GM19035 (cell line): ENCODE measurements around the gene CMIP.
"Not testable (repeated sequence)": the region's sequence is repeated elsewhere in the genome, so short reads cannot be mapped to it uniquely, and the experiment has no call there.

Experiments used
- ATAC-seq: cut with Tn5 transposase; IDR thresholded peaks from one replicate; pipeline ENCODE4 v1.9.1; 2021; ENCODE audit not compliant: unreplicated experiment

The CMIP gene

GRCh38 chr16:81514568-81515258 lies 70.1 kb downstream of the CMIP start:
- ATAC-seq: no peak

DNA sequence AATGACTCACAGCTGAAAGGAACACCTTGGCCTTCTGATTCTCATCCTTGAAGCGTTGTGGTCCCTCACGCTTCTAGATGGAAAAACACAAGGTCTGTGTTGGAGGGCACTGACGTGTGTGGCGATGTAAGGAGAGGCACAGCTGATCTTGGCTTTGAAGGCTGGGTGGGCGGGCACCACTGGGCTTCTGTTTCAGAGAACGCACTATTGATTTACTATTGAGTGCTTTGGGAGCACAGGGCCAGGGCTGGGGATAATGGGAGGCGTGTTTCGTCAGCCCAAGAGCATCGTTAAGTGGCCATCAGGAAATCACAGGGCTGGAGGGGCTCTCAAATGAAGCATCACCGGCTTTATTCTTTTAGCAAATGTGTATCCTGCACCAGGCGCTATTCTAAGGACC lies 70.7 kb downstream of the CMIP start:
- ATAC-seq: no peak

DNA sequence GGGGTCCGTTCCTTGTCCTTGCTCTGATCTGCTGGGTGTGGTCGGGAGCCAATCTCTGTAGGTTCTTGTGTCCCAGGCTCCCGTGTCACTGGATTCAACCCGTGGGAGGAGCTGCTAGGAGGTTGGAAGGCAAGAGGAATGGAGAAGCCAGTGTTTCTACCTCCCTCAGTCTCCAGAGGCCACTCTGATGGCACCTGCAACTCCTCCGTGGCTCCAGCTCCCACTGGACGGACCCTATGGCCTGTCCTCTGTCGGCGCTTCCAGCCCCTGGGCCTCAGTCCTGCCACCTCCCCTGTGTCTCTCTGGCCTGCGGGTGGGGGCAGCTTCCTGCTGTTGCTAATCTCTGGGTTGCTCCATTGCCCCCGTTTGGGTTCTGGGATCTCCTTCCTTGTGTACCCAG lies 71.1 kb downstream of the CMIP start:
- no peak for ATAC-seq

GRCh38 chr16:81516478-81517149 lies 72.0 kb downstream of the CMIP start:
- no peak for ATAC-seq

DNA sequence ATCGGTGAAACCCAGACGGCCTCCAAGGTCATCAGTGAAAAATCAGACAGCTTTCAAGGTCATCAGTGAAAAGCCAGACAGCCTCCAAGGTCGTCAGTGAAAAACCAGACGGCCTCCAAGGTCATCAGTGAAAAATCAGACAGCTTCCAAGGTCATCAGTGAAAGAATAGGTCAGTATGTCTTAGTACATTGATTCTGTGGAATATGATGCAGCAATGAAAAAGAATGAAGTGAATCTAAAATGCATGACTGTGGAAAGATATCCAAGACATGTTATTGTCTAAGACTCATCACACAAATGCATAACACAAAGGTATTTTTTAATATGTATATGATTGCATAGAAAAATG lies 72.5 kb downstream of the CMIP start:
- ATAC-seq: no peak

GRCh38 chr16:81517629-81518438 lies 73.2 kb downstream of the CMIP start:
- ATAC-seq: no peak

- no peak for ATAC-seq
Measured at GRCh38 chr16:81518439-81518757, 73.8 kb downstream of the CMIP start.

GRCh38 chr16:81519301-81520150 lies 74.9 kb downstream of the CMIP start:
- ATAC-seq: no peak

GRCh38 chr16:81520151-81520470 lies 75.5 kb downstream of the CMIP start:
- no peak for ATAC-seq

- ATAC-seq: no peak
Measured at GRCh38 chr16:81520560-81521135, 76.0 kb downstream of the CMIP start.

DNA sequence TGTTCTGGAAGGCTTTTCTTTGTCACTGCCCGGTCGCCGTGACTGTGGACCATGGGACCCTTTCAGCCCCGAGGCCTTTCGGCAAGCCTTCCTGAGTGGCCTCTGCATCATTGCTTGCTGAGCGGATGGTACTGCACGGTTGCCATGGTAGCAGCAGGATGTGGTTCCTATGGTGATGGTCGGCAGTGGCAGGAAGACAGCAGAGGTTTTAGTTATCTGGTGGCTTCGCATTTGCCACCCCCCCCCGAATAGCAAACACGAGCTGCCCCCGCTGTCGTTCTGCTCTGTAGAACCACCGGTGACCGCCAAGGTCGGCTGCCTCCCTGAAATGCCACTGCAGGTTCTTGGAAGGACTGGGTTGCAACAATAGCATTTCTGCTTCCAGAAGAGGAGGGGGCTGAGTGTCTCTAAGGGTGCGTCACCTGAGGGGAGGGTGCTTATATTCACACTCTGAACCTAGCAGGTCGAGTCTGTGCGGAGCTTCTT lies 76.6 kb downstream of the CMIP start:
- peak; percentile 65 for ATAC-seq

- no peak for ATAC-seq
Measured at GRCh38 chr16:81522108-81522701, 77.6 kb downstream of the CMIP start.

DNA sequence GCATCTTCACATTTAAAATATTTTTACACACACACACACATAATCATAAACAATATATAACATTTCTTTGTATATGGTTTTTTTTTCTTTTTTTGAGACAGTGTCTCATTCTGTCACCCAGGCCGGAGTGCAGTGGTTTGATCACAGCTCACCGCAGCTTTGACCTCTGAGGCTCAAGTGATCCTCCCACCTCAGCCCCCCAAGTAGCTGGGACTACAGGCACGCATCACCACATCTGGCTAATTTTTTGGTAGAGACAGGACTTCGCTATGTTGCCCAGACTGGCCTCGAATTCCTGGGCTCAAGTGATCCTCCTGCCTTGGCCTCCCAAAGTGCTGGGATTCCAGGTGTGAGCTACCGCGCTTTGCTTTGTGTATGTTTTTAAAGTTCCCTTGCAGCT lies 78.2 kb downstream of the CMIP start:
- ATAC-seq: not testable (repeated sequence)

- no peak for ATAC-seq
Measured at GRCh38 chr16:81523387-81524115, 78.9 kb downstream of the CMIP start.

GRCh38 chr16:81524382-81524781 lies 79.8 kb downstream of the CMIP start:
- no peak for ATAC-seq

- ATAC-seq: not testable (repeated sequence)
Measured at GRCh38 chr16:81524885-81525284, 80.3 kb downstream of the CMIP start.

GRCh38 chr16:81526199-81526598 lies 81.6 kb downstream of the CMIP start:
- ATAC-seq: no peak

DNA sequence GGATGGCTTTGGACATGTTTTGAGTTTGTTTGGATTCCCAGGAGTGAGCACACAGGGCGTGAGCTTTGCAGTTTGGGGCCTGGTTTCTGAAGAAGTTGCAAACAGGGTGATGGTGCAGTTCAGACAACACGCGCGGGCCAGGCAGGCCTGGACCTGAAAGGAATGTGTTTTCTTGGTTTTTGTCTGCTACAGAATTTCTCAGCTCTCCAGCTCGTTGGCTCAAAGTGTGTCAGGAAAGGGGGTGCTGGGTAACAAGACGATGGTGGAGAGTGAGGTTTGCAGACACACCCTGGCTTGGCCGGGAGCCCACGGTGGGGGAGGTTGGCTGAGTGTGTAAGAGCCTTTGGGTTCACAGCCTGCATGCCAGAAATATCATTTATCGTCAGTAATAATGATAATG lies 82.3 kb downstream of the CMIP start:
- no peak for ATAC-seq

DNA sequence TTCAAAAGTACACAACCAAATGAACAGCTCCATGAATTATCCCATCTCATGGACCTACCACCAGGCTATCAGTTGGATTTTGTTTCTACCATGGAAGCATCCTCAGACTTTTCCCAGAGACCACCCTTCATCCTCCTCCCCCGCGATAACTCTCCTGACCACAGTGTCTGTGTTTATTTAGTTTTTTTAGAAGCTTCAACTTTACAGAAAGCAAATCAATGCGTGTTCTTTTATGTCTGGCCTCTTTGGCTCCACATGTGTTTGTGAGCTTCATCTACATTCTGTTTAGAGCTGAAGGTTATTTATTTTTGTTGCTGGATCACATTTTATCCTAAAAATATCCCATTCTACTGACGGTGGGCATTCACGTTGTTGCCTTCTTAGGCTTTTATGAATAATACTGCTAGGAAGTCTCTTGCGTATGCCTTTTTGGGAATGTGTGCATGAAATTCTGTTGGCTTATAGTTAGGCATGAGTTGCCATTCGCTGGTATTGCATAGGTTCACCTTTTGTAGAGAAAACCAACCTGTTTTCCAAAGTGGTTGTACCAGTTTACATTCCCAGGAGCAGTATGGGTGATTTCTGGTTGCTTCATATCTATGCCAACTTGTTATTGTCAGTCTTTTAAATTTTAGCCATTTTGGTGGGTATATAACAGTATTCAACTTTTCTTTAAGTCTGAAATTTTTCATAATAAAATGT lies 83.0 kb downstream of the CMIP start:
- no peak for ATAC-seq
